ENCODE data around the gene CFAP119. TPM values are rescaled to one million over a fixed set of nuclear protein-coding genes. Genes with fewer than 3 reads are reported as not detected.

CFAP119 gene
- total and polyA plus RNA-seq, 9 of the 15 experiments (the other 6 are each of a cell fraction or from before 2014, with no cell fraction given), result 5.5 to 33.7 (median 9.6) TPM

DNA sequence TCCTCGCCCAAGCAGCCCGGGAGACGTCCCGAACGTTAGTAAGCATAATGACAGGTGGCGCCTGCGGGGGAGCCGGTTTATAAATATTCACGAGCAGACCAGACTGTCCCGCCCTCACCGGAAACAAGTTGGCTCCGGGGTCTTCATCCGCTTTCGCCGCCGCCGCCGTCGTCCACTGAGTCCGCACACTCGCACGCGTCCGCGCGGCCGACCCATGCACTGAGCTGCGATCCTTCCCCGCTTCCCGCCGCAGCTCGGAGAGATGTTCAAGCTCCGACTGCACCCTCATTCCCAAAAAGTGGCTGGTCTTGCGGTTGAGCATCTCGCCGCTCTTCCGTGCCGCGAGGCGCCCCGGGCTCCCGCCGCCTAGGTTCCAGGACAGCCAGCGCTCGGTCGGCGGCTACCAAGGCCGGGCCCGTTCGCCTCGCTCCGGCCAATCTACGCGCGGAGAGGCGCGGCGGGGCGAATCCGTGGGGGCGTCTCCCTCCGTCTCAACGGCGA is 385 bp downstream of the CFAP119 start:
- ChIA-PET POLR2A (interaction anchor here (1.0 to 3.7 kb wide), 5 partner anchors 9 to 15 kb away, joined by 3 to 28 read pairs (median 7); partner anchors contain the start of gene PHKG2), CTCF (ENCODE audit: low intra/inter-chr PET ratio) (no interaction called here)
- FAIRE-seq (peak; percentile 48), ATAC-seq (peak; percentile 70), DNase-seq (ENCODE audit: extremely low read depth in 1 of 4, low spot score in 3 of 4) (peak; percentile 54 to 81 (median 63))
- Histone ChIP-seq H3K4me2 (ENCODE audit: insufficient read depth, low read length) (peak overlapping the region; percentile 94), H3K27ac (ENCODE audit: extremely low read depth, low read depth, low read length) (peak overlapping the region; percentile 54), H3K4me1 (replicated peaks in 1 of 2; ENCODE audit: control insufficient read depth in 2 of 2, insufficient read depth in 2 of 2, low read length in 2 of 2) (peaks cover 19 to 47% of the 10 kb centered on the region in 2 experiments; a peak in 4 of 5 replicates), H4K20me1 (replicated peaks; ENCODE audit: control insufficient read depth, insufficient read depth, low read length) (no peaks in the 10 kb centered on the region), H3K79me2 (ENCODE audit: control insufficient read depth, insufficient read depth, low read length) (peaks cover 42% of the 10 kb centered on the region), H3K4me3 (peak overlapping the region; percentile 88), H3K9me3 (replicated peaks; ENCODE audit: control insufficient read depth, insufficient read depth, low read depth, low read length) (no peaks in the 10 kb centered on the region), H3K9me1 (ENCODE audit: control insufficient read depth, insufficient read depth, low read length) (no peaks in the 10 kb centered on the region), H3K36me3 (ENCODE audit: control insufficient read depth, insufficient read depth, low read length) (peaks cover 75% of the 10 kb centered on the region), H3K27me3 (ENCODE audit: control insufficient read depth in 2 of 2, insufficient read depth in 2 of 2, low read length in 2 of 2) (no peaks in the 10 kb centered on the region), H3K9ac (ENCODE audit: insufficient read depth in 1 of 2, low read depth in 2 of 2, low read length in 2 of 2) (peak overlapping the region; percentile 55 to 95), H2AFZ (ENCODE audit: low read depth, low read length) (peak overlapping the region; percentile 92)
- intact Hi-C loops (cut with micrococcal nuclease) (loop anchor here (5.0 kb wide), 1 partner anchor 51 kb away; no protein-coding TSS in a partner anchor), in situ Hi-C loops (cut with MboI) (no loop called here)
- TSS peak; percentile 62 for BruUV-seq (replicated peaks)
- WGBS (ENCODE audit: insufficient coverage, low coverage, missing lambda C conversion rate), result 0% methylated on average over 62 of the region's 64 CpGs
- peak; percentile 52 for TF ChIP-seq CXXC5 (CRISPR knock-in tag; IDR thresholded peaks at IDR 0.05)
- TF ChIP-seq, protein P1, sequence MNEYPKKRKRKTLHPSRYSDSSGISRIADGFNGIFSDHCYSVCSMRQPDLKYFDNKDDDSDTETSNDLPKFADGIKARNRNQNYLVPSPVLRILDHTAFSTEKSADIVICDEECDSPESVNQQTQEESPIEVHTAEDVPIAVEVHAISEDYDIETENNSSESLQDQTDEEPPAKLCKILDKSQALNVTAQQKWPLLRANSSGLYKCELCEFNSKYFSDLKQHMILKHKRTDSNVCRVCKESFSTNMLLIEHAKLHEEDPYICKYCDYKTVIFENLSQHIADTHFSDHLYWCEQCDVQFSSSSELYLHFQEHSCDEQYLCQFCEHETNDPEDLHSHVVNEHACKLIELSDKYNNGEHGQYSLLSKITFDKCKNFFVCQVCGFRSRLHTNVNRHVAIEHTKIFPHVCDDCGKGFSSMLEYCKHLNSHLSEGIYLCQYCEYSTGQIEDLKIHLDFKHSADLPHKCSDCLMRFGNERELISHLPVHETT (CRISPR knock-in tag; conservative IDR thresholded peaks at IDR 0.05 in 1 of 2, IDR thresholded peaks at IDR 0.05 in 1 of 2), result 0 out of 4 replicates have a peak, but pooled peaks of 1 of the 2 experiments have one; percentile 54
- TF ChIP-seq, protein P2, sequence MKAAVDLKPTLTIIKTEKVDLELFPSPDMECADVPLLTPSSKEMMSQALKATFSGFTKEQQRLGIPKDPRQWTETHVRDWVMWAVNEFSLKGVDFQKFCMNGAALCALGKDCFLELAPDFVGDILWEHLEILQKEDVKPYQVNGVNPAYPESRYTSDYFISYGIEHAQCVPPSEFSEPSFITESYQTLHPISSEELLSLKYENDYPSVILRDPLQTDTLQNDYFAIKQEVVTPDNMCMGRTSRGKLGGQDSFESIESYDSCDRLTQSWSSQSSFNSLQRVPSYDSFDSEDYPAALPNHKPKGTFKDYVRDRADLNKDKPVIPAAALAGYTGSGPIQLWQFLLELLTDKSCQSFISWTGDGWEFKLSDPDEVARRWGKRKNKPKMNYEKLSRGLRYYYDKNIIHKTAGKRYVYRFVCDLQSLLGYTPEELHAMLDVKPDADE (conservative IDR thresholded peaks at IDR 0.05; ENCODE audit: control insufficient read depth, low read depth, low read length), result peak; percentile 41; the same call in 1 of the 2 replicates
- TF ChIP-seq, protein P3, sequence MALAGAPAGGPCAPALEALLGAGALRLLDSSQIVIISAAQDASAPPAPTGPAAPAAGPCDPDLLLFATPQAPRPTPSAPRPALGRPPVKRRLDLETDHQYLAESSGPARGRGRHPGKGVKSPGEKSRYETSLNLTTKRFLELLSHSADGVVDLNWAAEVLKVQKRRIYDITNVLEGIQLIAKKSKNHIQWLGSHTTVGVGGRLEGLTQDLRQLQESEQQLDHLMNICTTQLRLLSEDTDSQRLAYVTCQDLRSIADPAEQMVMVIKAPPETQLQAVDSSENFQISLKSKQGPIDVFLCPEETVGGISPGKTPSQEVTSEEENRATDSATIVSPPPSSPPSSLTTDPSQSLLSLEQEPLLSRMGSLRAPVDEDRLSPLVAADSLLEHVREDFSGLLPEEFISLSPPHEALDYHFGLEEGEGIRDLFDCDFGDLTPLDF (CRISPR knock-in tag; IDR thresholded peaks at IDR 0.05), result 0 out of 2 replicates have a peak, but pooled peaks have one; percentile 0
- TF ChIP-seq NFATC3 (IDR thresholded peaks at IDR 0.05), result no peak
- TF ChIP-seq L3MBTL2 (IDR thresholded peaks at IDR 0.05), result 0 out of 2 replicates have a peak, but pooled peaks have one; percentile 41
- TF ChIP-seq ZNF830 (CRISPR knock-in tag; IDR thresholded peaks at IDR 0.05), result no peak
- TF ChIP-seq PHF20 (IDR thresholded peaks at IDR 0.05; ENCODE audit: partially characterized antibody), result peak; percentile 46
- TF ChIP-seq POLR2G (IDR thresholded peaks at IDR 0.05; ENCODE audit: low read depth, low read length), result no peak; the same call in 1 of the 2 replicates
- TF ChIP-seq, protein P4, sequence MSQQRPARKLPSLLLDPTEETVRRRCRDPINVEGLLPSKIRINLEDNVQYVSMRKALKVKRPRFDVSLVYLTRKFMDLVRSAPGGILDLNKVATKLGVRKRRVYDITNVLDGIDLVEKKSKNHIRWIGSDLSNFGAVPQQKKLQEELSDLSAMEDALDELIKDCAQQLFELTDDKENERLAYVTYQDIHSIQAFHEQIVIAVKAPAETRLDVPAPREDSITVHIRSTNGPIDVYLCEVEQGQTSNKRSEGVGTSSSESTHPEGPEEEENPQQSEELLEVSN (IDR thresholded peaks at IDR 0.05; ENCODE audit: borderline replicate concordance in 1 of 2, extremely low read depth in 1 of 2, insufficient read depth in 1 of 2, insufficient read length in 1 of 2, low read depth in 1 of 2, low read length in 1 of 2, poor library complexity in 1 of 2, severe bottlenecking in 1 of 2), result peak in 1 of 2 experiments; percentile 76
- TF ChIP-seq ETV1 (tag; conservative IDR thresholded peaks at IDR 0.05; ENCODE audit: low read depth), result peak; percentile 45; the same call in 1 of the 2 replicates
- peak; percentile 29; the same call in 1 of the 2 replicates for TF ChIP-seq DPF2 (IDR thresholded peaks at IDR 0.05)
- TF ChIP-seq, protein P5, sequence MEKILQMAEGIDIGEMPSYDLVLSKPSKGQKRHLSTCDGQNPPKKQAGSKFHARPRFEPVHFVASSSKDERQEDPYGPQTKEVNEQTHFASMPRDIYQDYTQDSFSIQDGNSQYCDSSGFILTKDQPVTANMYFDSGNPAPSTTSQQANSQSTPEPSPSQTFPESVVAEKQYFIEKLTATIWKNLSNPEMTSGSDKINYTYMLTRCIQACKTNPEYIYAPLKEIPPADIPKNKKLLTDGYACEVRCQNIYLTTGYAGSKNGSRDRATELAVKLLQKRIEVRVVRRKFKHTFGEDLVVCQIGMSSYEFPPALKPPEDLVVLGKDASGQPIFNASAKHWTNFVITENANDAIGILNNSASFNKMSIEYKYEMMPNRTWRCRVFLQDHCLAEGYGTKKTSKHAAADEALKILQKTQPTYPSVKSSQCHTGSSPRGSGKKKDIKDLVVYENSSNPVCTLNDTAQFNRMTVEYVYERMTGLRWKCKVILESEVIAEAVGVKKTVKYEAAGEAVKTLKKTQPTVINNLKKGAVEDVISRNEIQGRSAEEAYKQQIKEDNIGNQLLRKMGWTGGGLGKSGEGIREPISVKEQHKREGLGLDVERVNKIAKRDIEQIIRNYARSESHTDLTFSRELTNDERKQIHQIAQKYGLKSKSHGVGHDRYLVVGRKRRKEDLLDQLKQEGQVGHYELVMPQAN (IDR thresholded peaks at IDR 0.05; ENCODE audit: borderline replicate concordance), result no peak

Measured in K562 (cell line).